H1 (cell line): ENCODE results near the gene AHRR. TPM values are rescaled to one million over a fixed set of nuclear protein-coding genes. Genes with fewer than 3 reads are reported as not detected.

Source experiments
- BACH1 ChIP-seq: IDR thresholded peaks from 2 replicates; pipeline ENCODE4 v1.6.1; 2012; ENCODE audit warnings: low read length, improper control_type of control experiment
- FOSL1 ChIP-seq: IDR thresholded peaks from 2 replicates; pipeline ENCODE4 v1.6.1; 2011; ENCODE audit warnings: mild to moderate bottlenecking, low read depth, low read length, moderate library complexity; ENCODE audit not compliant: insufficient read depth
- GTF2F1 ChIP-seq: IDR thresholded peaks from 2 replicates; pipeline ENCODE4 v1.6.1; 2012; ENCODE audit warnings: low read depth, low read length, improper control_type of control experiment, borderline replicate concordance
- TBP ChIP-seq: IDR thresholded peaks from 2 replicates; pipeline ENCODE4 v1.6.1; 2011; ENCODE audit warnings: low read depth, low read length, improper control_type of control experiment
- polyA plus RNA-seq, 7 experiments: library from polyadenylated mRNA; depleted of rRNA in 3 of 7; stranded (reverse) in 5 of 7; unstranded in 2 of 7; fragments of >200 nt in 5 of 7; fragments of 200-250 nt in 2 of 7; gene quantifications; 1 replicate in 5 of 7; 2 replicates in 1 of 7; 4 replicates in 1 of 7; pipeline versions ENCODE4 v1.2.1 to v1.2.3, GENCODE V29; 2011 to 2013; ENCODE audit warnings: missing spikeins in 2 of 7, mixed read lengths in 2 of 7
- total RNA-seq: library from RNA; stranded (reverse); fragmentation: NEBNext Ultra II Directional; extraction: Animal tissue kit (Norgen Biotek cat#: 25700); gene quantifications from 2 replicates; pipeline ENCODE4 v1.2.1, GENCODE V29; 2021
- TF ChIP-seq, protein P1 (sequence below): fragments of 300-600 bp; sonication (generic); IDR thresholded peaks from 2 replicates; pipeline ENCODE4 v1.7.1; 2012; ENCODE audit warnings: low read length, moderate library complexity, mild to moderate bottlenecking, inconsistent platforms; ENCODE audit not compliant: insufficient replicate concordance
- TF ChIP-seq, protein P2 (sequence below): IDR thresholded peaks from 2 replicates; pipeline ENCODE4 v1.6.1; 2012; ENCODE audit warnings: low read length, inconsistent platforms

Gene AHRR
- total and polyA plus RNA-seq, 2 of the 8 experiments (the other 6 are each of a cell fraction or from before 2014, with no cell fraction given) = 0.41 to 0.80 TPM

DNA sequence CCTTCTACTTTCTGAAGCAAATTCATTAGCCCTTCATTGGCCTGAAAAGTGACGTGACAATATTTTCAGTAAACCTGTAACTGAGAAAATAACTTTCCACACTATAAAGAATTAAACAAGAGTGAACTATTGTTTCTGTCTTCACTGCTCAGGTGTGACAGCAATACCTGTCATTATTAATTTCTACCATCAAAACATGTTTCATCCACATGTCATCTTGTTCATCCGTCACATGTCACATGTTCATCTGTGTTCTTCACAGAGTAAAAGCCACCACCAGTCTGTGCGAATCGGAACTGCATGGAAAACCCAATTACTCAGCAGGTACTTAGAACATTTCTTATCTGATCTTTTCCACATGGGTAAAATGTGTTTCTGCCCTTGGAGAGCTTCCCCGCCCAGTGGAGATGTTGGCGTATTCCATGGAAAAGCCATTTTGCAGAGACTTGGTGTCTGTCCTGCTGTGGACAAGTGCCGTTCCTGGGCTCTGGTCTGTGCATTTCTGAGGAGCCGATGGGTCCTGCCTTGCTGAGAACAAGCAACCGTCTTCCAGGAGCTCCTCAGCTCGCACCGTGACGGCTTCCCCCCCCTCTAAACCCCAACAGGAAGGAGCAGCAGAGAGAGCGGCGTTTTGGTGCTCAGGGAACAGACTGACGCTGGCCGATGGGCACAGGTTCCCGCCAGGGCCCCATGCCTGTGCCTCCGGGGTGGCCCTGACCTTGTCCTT is 110.8 kb downstream of the AHRR start (continued):
- TF ChIP-seq, protein P1, sequence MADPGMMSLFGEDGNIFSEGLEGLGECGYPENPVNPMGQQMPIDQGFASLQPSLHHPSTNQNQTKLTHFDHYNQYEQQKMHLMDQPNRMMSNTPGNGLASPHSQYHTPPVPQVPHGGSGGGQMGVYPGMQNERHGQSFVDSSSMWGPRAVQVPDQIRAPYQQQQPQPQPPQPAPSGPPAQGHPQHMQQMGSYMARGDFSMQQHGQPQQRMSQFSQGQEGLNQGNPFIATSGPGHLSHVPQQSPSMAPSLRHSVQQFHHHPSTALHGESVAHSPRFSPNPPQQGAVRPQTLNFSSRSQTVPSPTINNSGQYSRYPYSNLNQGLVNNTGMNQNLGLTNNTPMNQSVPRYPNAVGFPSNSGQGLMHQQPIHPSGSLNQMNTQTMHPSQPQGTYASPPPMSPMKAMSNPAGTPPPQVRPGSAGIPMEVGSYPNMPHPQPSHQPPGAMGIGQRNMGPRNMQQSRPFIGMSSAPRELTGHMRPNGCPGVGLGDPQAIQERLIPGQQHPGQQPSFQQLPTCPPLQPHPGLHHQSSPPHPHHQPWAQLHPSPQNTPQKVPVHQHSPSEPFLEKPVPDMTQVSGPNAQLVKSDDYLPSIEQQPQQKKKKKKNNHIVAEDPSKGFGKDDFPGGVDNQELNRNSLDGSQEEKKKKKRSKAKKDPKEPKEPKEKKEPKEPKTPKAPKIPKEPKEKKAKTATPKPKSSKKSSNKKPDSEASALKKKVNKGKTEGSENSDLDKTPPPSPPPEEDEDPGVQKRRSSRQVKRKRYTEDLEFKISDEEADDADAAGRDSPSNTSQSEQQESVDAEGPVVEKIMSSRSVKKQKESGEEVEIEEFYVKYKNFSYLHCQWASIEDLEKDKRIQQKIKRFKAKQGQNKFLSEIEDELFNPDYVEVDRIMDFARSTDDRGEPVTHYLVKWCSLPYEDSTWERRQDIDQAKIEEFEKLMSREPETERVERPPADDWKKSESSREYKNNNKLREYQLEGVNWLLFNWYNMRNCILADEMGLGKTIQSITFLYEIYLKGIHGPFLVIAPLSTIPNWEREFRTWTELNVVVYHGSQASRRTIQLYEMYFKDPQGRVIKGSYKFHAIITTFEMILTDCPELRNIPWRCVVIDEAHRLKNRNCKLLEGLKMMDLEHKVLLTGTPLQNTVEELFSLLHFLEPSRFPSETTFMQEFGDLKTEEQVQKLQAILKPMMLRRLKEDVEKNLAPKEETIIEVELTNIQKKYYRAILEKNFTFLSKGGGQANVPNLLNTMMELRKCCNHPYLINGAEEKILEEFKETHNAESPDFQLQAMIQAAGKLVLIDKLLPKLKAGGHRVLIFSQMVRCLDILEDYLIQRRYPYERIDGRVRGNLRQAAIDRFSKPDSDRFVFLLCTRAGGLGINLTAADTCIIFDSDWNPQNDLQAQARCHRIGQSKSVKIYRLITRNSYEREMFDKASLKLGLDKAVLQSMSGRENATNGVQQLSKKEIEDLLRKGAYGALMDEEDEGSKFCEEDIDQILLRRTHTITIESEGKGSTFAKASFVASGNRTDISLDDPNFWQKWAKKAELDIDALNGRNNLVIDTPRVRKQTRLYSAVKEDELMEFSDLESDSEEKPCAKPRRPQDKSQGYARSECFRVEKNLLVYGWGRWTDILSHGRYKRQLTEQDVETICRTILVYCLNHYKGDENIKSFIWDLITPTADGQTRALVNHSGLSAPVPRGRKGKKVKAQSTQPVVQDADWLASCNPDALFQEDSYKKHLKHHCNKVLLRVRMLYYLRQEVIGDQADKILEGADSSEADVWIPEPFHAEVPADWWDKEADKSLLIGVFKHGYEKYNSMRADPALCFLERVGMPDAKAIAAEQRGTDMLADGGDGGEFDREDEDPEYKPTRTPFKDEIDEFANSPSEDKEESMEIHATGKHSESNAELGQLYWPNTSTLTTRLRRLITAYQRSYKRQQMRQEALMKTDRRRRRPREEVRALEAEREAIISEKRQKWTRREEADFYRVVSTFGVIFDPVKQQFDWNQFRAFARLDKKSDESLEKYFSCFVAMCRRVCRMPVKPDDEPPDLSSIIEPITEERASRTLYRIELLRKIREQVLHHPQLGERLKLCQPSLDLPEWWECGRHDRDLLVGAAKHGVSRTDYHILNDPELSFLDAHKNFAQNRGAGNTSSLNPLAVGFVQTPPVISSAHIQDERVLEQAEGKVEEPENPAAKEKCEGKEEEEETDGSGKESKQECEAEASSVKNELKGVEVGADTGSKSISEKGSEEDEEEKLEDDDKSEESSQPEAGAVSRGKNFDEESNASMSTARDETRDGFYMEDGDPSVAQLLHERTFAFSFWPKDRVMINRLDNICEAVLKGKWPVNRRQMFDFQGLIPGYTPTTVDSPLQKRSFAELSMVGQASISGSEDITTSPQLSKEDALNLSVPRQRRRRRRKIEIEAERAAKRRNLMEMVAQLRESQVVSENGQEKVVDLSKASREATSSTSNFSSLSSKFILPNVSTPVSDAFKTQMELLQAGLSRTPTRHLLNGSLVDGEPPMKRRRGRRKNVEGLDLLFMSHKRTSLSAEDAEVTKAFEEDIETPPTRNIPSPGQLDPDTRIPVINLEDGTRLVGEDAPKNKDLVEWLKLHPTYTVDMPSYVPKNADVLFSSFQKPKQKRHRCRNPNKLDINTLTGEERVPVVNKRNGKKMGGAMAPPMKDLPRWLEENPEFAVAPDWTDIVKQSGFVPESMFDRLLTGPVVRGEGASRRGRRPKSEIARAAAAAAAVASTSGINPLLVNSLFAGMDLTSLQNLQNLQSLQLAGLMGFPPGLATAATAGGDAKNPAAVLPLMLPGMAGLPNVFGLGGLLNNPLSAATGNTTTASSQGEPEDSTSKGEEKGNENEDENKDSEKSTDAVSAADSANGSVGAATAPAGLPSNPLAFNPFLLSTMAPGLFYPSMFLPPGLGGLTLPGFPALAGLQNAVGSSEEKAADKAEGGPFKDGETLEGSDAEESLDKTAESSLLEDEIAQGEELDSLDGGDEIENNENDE = no peak
- no peak for TF ChIP-seq BACH1
- no peak for TF ChIP-seq TBP
- no peak for TF ChIP-seq GTF2F1
- TF ChIP-seq, protein P2, sequence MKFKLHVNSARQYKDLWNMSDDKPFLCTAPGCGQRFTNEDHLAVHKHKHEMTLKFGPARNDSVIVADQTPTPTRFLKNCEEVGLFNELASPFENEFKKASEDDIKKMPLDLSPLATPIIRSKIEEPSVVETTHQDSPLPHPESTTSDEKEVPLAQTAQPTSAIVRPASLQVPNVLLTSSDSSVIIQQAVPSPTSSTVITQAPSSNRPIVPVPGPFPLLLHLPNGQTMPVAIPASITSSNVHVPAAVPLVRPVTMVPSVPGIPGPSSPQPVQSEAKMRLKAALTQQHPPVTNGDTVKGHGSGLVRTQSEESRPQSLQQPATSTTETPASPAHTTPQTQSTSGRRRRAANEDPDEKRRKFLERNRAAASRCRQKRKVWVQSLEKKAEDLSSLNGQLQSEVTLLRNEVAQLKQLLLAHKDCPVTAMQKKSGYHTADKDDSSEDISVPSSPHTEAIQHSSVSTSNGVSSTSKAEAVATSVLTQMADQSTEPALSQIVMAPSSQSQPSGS = no peak
- TF ChIP-seq FOSL1 = no peak
- TF ChIP-seq, all 59 proteins: peak for 0
